ENCODE data around the gene C1orf226.

Gene C1orf226

DNA sequence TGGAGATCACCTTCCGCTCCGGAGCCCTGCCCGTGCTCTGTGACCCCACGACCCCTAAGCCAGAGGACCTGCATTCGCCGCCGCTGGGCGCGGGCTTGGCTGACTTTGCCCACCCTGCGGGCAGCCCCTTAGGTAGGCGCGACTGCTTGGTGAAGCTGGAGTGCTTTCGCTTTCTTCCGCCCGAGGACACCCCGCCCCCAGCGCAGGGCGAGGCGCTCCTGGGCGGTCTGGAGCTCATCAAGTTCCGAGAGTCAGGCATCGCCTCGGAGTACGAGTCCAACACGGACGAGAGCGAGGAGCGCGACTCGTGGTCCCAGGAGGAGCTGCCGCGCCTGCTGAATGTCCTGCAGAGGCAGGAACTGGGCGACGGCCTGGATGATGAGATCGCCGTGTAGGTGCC is 14.5 kb upstream of the C1orf226 start:
- Histone ChIP-seq H3K4me2 (ENCODE audit: low read length) (no peak overlapping the region), H2BK120ac (ENCODE audit: low read depth, low read length) (no peak overlapping the region), H3K9ac (ENCODE audit: low read length) (no peak overlapping the region), H3K18ac (ENCODE audit: low read length) (no peak overlapping the region), H2AK5ac (ENCODE audit: low read length) (no peak overlapping the region), H3K4ac (ENCODE audit: low read depth, low read length) (no peak overlapping the region), H3K27ac (ENCODE audit: low read depth, low read length) (no peak overlapping the region), H2BK15ac (replicated peaks; ENCODE audit: low read depth) (no peak overlapping the region), H3K36me3 (ENCODE audit: control insufficient read depth, insufficient read depth, low read length) (no peaks in the 10 kb centered on the region), H2BK5ac (ENCODE audit: low read length) (no peak overlapping the region), H3K4me3 (ENCODE audit: low read length) (no peak overlapping the region), H3K27me3 (ENCODE audit: insufficient read depth, low read length, poor library complexity) (no peaks in the 10 kb centered on the region), H3K79me2 (ENCODE audit: control insufficient read depth, insufficient read depth, low read length) (no peaks in the 10 kb centered on the region), H3K79me1 (ENCODE audit: low read length) (no peaks in the 10 kb centered on the region), H3K23ac (ENCODE audit: low read length) (no peak overlapping the region), H3K56ac (ENCODE audit: low read length) (no peak overlapping the region), H3K4me1 (ENCODE audit: control insufficient read depth, low read depth, low read length) (no peaks in the 10 kb centered on the region), H4K5ac (ENCODE audit: low read length) (no peak overlapping the region), H4K8ac (ENCODE audit: low read depth, low read length) (no peak overlapping the region)
- DNase-seq: no peak
- no CpG with 5 or more reads among the region's 36 CpGs for WGBS (ENCODE audit: extremely low coverage, insufficient coverage, low lambda C conversion rate)

DNA sequence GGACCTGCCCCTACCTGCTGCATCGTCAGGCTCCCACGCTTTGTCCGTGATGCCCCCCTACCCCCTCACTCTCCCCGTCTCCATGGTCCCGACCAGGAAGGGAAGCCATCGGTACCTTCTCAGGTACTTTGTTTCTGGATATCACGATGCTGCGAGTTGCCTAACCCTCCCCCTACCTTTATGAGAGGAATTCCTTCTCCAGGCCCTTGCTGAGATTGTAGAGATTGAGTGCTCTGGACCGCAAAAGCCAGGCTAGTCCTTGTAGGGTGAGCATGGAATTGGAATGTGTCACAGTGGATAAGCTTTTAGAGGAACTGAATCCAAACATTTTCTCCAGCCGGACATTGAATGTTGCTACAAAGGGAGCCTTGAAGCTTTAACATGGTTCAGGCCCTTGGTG is 13.8 kb upstream of the C1orf226 start:
- H2BK15ac ChIP-seq (replicated peaks; ENCODE audit: low read depth): no peak overlapping the region
- H2BK5ac ChIP-seq (ENCODE audit: low read length): no peak overlapping the region
- H3K27ac ChIP-seq (ENCODE audit: low read depth, low read length): no peak overlapping the region
- H3K79me1 ChIP-seq (ENCODE audit: low read length): no peaks in the 10 kb centered on the region
- no peaks in the 10 kb centered on the region for H3K4me1 ChIP-seq (ENCODE audit: control insufficient read depth, low read depth, low read length)
- no peak overlapping the region for H3K4ac ChIP-seq (ENCODE audit: low read depth, low read length)
- no peak overlapping the region for H2BK120ac ChIP-seq (ENCODE audit: low read depth, low read length)
- H3K18ac ChIP-seq (ENCODE audit: low read length): no peak overlapping the region
- no peaks in the 10 kb centered on the region for H3K36me3 ChIP-seq (ENCODE audit: control insufficient read depth, insufficient read depth, low read length)
- H3K56ac ChIP-seq (ENCODE audit: low read length): no peak overlapping the region
- H3K4me2 ChIP-seq (ENCODE audit: low read length): no peak overlapping the region
- H3K27me3 ChIP-seq (ENCODE audit: insufficient read depth, low read length, poor library complexity): no peaks in the 10 kb centered on the region
- no peaks in the 10 kb centered on the region for H3K79me2 ChIP-seq (ENCODE audit: control insufficient read depth, insufficient read depth, low read length)
- H4K8ac ChIP-seq (ENCODE audit: low read depth, low read length): no peak overlapping the region
- WGBS (ENCODE audit: extremely low coverage, insufficient coverage, low lambda C conversion rate): no CpG with 5 or more reads among the region's 10 CpGs
- no peak overlapping the region for H3K4me3 ChIP-seq (ENCODE audit: low read length)
- H3K23ac ChIP-seq (ENCODE audit: low read length): no peak overlapping the region
- no peak overlapping the region for H2AK5ac ChIP-seq (ENCODE audit: low read length)
- H3K9ac ChIP-seq (ENCODE audit: low read length): no peak overlapping the region
- H4K5ac ChIP-seq (ENCODE audit: low read length): no peak overlapping the region
- no peak for DNase-seq

- no peak overlapping the region for H2BK15ac ChIP-seq (replicated peaks; ENCODE audit: low read depth)
- H3K18ac ChIP-seq (ENCODE audit: low read length): no peak overlapping the region
- no peak for DNase-seq
- H3K27ac ChIP-seq (ENCODE audit: low read depth, low read length): no peak overlapping the region
- H3K4ac ChIP-seq (ENCODE audit: low read depth, low read length): no peak overlapping the region
- H3K4me2 ChIP-seq (ENCODE audit: low read length): no peak overlapping the region
- no peaks in the 10 kb centered on the region for H3K36me3 ChIP-seq (ENCODE audit: control insufficient read depth, insufficient read depth, low read length)
- no peak overlapping the region for H2BK5ac ChIP-seq (ENCODE audit: low read length)
- H3K79me2 ChIP-seq (ENCODE audit: control insufficient read depth, insufficient read depth, low read length): no peaks in the 10 kb centered on the region
- H3K4me3 ChIP-seq (ENCODE audit: low read length): no peak overlapping the region
- no peaks in the 10 kb centered on the region for H3K4me1 ChIP-seq (ENCODE audit: control insufficient read depth, low read depth, low read length)
- no peak overlapping the region for H3K9ac ChIP-seq (ENCODE audit: low read length)
- H2AK5ac ChIP-seq (ENCODE audit: low read length): no peak overlapping the region
- no CpG with 5 or more reads among the region's 4 CpGs for WGBS (ENCODE audit: extremely low coverage, insufficient coverage, low lambda C conversion rate)
- H3K56ac ChIP-seq (ENCODE audit: low read length): no peak overlapping the region
- no peak overlapping the region for H4K5ac ChIP-seq (ENCODE audit: low read length)
- no peak overlapping the region for H4K8ac ChIP-seq (ENCODE audit: low read depth, low read length)
- H3K23ac ChIP-seq (ENCODE audit: low read length): no peak overlapping the region
- no peak overlapping the region for H2BK120ac ChIP-seq (ENCODE audit: low read depth, low read length)
- H3K79me1 ChIP-seq (ENCODE audit: low read length): no peaks in the 10 kb centered on the region
- no peaks in the 10 kb centered on the region for H3K27me3 ChIP-seq (ENCODE audit: insufficient read depth, low read length, poor library complexity)
These were observed 13.1 kb upstream of the C1orf226 start for GRCh38 chr1:162368451-162368850.

DNA sequence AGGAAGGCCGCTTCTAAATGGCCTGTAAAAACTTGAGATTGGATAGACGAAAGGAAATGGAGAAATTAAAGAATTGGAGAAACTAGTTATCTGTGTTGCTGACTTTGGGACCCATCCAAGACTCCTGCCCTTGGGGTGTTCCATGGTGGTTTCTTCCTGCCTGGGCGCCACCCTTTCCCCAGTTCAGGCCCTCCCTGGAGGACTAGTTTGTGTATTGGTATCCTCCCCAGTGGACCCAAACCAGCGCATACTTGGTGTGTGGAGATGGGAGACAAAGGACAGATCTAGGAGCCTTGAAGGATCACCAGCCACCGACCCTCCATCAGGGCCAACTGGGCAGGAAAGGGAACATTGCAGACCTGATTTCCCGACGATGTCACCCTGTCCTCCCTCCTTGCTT is 12.0 kb upstream of the C1orf226 start:
- Histone ChIP-seq H4K5ac (ENCODE audit: low read length) (no peak overlapping the region), H2BK120ac (ENCODE audit: low read depth, low read length) (no peak overlapping the region), H3K18ac (ENCODE audit: low read length) (no peak overlapping the region), H3K36me3 (ENCODE audit: control insufficient read depth, insufficient read depth, low read length) (no peaks in the 10 kb centered on the region), H3K4me3 (ENCODE audit: low read length) (no peak overlapping the region), H3K23ac (ENCODE audit: low read length) (no peak overlapping the region), H3K4ac (ENCODE audit: low read depth, low read length) (no peak overlapping the region), H2AK5ac (ENCODE audit: low read length) (no peak overlapping the region), H3K27me3 (ENCODE audit: insufficient read depth, low read length, poor library complexity) (no peaks in the 10 kb centered on the region), H4K8ac (ENCODE audit: low read depth, low read length) (no peak overlapping the region), H2BK5ac (ENCODE audit: low read length) (no peak overlapping the region), H3K56ac (ENCODE audit: low read length) (no peak overlapping the region), H3K9ac (ENCODE audit: low read length) (no peak overlapping the region), H3K4me1 (ENCODE audit: control insufficient read depth, low read depth, low read length) (no peaks in the 10 kb centered on the region), H3K27ac (ENCODE audit: low read depth, low read length) (no peak overlapping the region), H3K79me2 (ENCODE audit: control insufficient read depth, insufficient read depth, low read length) (no peaks in the 10 kb centered on the region), H3K79me1 (ENCODE audit: low read length) (no peaks in the 10 kb centered on the region), H3K4me2 (ENCODE audit: low read length) (no peak overlapping the region), H2BK15ac (replicated peaks; ENCODE audit: low read depth) (no peak overlapping the region)
- WGBS (ENCODE audit: extremely low coverage, insufficient coverage, low lambda C conversion rate): no CpG with 5 or more reads among the region's 7 CpGs
- no peak for DNase-seq

DNA sequence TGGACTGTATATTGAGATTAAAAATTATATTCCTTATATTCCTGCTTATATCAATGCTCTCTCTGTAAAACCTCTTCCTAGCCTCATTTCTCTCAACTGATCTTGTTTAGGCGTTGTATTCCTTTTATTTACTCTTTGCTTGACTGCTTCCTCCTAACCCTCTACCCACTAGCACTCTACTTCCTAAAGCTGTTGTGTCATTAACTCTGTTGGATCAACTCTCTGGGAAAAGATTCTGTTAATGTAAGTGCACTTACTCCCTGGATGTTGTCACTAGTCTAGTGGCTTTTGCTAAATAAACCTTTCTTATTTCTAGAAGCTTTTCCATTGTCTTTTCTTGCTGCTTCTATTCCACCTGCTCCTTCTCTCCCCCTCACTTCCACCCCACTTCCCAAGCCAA is 11.4 kb upstream of the C1orf226 start:
- H4K5ac ChIP-seq (ENCODE audit: low read length): no peak overlapping the region
- H3K79me2 ChIP-seq (ENCODE audit: control insufficient read depth, insufficient read depth, low read length): no peaks in the 10 kb centered on the region
- no peaks in the 10 kb centered on the region for H3K79me1 ChIP-seq (ENCODE audit: low read length)
- no peak overlapping the region for H3K4ac ChIP-seq (ENCODE audit: low read depth, low read length)
- no peak overlapping the region for H2BK120ac ChIP-seq (ENCODE audit: low read depth, low read length)
- no peak overlapping the region for H3K9ac ChIP-seq (ENCODE audit: low read length)
- no peak overlapping the region for H3K4me2 ChIP-seq (ENCODE audit: low read length)
- no peak overlapping the region for H3K56ac ChIP-seq (ENCODE audit: low read length)
- WGBS (ENCODE audit: extremely low coverage, insufficient coverage, low lambda C conversion rate): no CpG with 5 or more reads among the region's 1 CpG
- H3K4me1 ChIP-seq (ENCODE audit: control insufficient read depth, low read depth, low read length): no peaks in the 10 kb centered on the region
- H3K4me3 ChIP-seq (ENCODE audit: low read length): no peak overlapping the region
- H2AK5ac ChIP-seq (ENCODE audit: low read length): no peak overlapping the region
- no peak overlapping the region for H3K18ac ChIP-seq (ENCODE audit: low read length)
- H4K8ac ChIP-seq (ENCODE audit: low read depth, low read length): no peak overlapping the region
- no peak overlapping the region for H3K23ac ChIP-seq (ENCODE audit: low read length)
- no peak overlapping the region for H3K27ac ChIP-seq (ENCODE audit: low read depth, low read length)
- H2BK15ac ChIP-seq (replicated peaks; ENCODE audit: low read depth): no peak overlapping the region
- DNase-seq: no peak
- no peak overlapping the region for H2BK5ac ChIP-seq (ENCODE audit: low read length)
- no peaks in the 10 kb centered on the region for H3K27me3 ChIP-seq (ENCODE audit: insufficient read depth, low read length, poor library complexity)
- H3K36me3 ChIP-seq (ENCODE audit: control insufficient read depth, insufficient read depth, low read length): no peaks in the 10 kb centered on the region

- Histone ChIP-seq H3K36me3 (ENCODE audit: control insufficient read depth, insufficient read depth, low read length) (no peaks in the 10 kb centered on the region), H3K23ac (ENCODE audit: low read length) (no peak overlapping the region), H3K4me3 (ENCODE audit: low read length) (no peak overlapping the region), H2AK5ac (ENCODE audit: low read length) (no peak overlapping the region), H4K5ac (ENCODE audit: low read length) (no peak overlapping the region), H3K56ac (ENCODE audit: low read length) (no peak overlapping the region), H3K79me1 (ENCODE audit: low read length) (no peaks in the 10 kb centered on the region), H3K4me1 (ENCODE audit: control insufficient read depth, low read depth, low read length) (no peaks in the 10 kb centered on the region), H3K4me2 (ENCODE audit: low read length) (no peak overlapping the region), H2BK5ac (ENCODE audit: low read length) (no peak overlapping the region), H3K9ac (ENCODE audit: low read length) (no peak overlapping the region), H3K4ac (ENCODE audit: low read depth, low read length) (no peak overlapping the region), H3K27ac (ENCODE audit: low read depth, low read length) (no peak overlapping the region), H3K27me3 (ENCODE audit: insufficient read depth, low read length, poor library complexity) (no peaks in the 10 kb centered on the region), H4K8ac (ENCODE audit: low read depth, low read length) (no peak overlapping the region), H3K79me2 (ENCODE audit: control insufficient read depth, insufficient read depth, low read length) (no peaks in the 10 kb centered on the region), H3K18ac (ENCODE audit: low read length) (no peak overlapping the region), H2BK15ac (replicated peaks; ENCODE audit: low read depth) (no peak overlapping the region), H2BK120ac (ENCODE audit: low read depth, low read length) (no peak overlapping the region)
- WGBS (ENCODE audit: extremely low coverage, insufficient coverage, low lambda C conversion rate): no CpG with 5 or more reads among the region's 3 CpGs
- no peak for DNase-seq
These were observed 10.8 kb upstream of the C1orf226 start for GRCh38 chr1:162370721-162371120.

Measured in mesendoderm (in vitro differentiated cells).